GM12891 (cell line): ENCODE measurements around the gene UTP14A.

Experiments used
- DNase-seq: peaks from one replicate; pipeline ENCODE4 v3.0.0; 2011; ENCODE audit warnings: low spot score; ENCODE audit not compliant: insufficient read length
- FAIRE-seq: peaks from 2 replicates; lab custom pipeline; 2011; peaks lifted over from hg19 to GRCh38; lab: Jason Lieb, UNC
- PAX5 ChIP-seq: IDR thresholded peaks from 2 replicates; pipeline ENCODE4 v1.6.1; 2011; ENCODE audit warnings: low read length, moderate library complexity, mild to moderate bottlenecking; ENCODE audit not compliant: insufficient read depth, severe bottlenecking
- POLR2A ChIP-seq: IDR thresholded peaks from 2 replicates; pipeline ENCODE4 v1.6.1; 2011; ENCODE audit warnings: low read depth, low read length, control low read depth
- POLR2AphosphoS5 ChIP-seq: IDR thresholded peaks from 2 replicates; pipeline ENCODE4 v1.6.1; 2011; ENCODE audit warnings: low read depth, low read length, control low read depth
- POU2F2 ChIP-seq: IDR thresholded peaks from 2 replicates; pipeline ENCODE4 v1.6.1; 2011; ENCODE audit warnings: low read depth, mild to moderate bottlenecking, control low read depth, low read length, moderate library complexity
- SPI1 ChIP-seq: IDR thresholded peaks from 2 replicates; pipeline ENCODE4 v1.6.1; 2011; ENCODE audit warnings: low read depth, low read length, control low read depth
- TAF1 ChIP-seq: IDR thresholded peaks from 2 replicates; pipeline ENCODE4 v1.6.1; 2011; ENCODE audit warnings: low read depth, low read length, control low read depth

Gene UTP14A

GRCh38 chrX:129925305-129926092, 19.5 kb downstream of the UTP14A start:
- FAIRE-seq (peak; percentile 94), DNase-seq (peak; percentile 14)
- TF ChIP-seq PAX5 (no peak), POLR2A (no peak), TAF1 (no peak), POU2F2 (no peak), POLR2AphosphoS5 (no peak), SPI1 (no peak)

GRCh38 chrX:129930941-129931410, 25.0 kb downstream of the UTP14A start:
- FAIRE-seq = no peak

GRCh38 chrX:129931411-129932015, 25.5 kb downstream of the UTP14A start:
- no peak for TF ChIP-seq SPI1
- no peak for TF ChIP-seq POLR2AphosphoS5
- no peak for TF ChIP-seq PAX5
- TF ChIP-seq POU2F2 = no peak
- TF ChIP-seq TAF1 = no peak
- TF ChIP-seq POLR2A = no peak
- peak; percentile 71 for DNase-seq
- peak; percentile 95 for FAIRE-seq

More at GRCh38 chrX:129930941-129931410, 25.0 kb downstream of the UTP14A start:
- DNase-seq = no peak
- TF ChIP-seq SPI1 (no peak), POU2F2 (no peak), POLR2AphosphoS5 (no peak), POLR2A (no peak), PAX5 (no peak)

GRCh38 chrX:129932016-129932820, 26.3 kb downstream of the UTP14A start:
- DNase-seq = peak; percentile 66
- TF ChIP-seq PAX5 (no peak), POLR2AphosphoS5 (no peak), SPI1 (no peak), POLR2A (no peak), TAF1 (no peak), POU2F2 (no peak)
- no peak for FAIRE-seq

GRCh38 chrX:129932821-129933321, 26.9 kb downstream of the UTP14A start:
- DNase-seq (no peak), FAIRE-seq (no peak)
- TF ChIP-seq TAF1 = no peak
- no peak for TF ChIP-seq PAX5
- no peak for TF ChIP-seq POLR2AphosphoS5
- TF ChIP-seq POU2F2 = no peak
- TF ChIP-seq SPI1 = no peak

GRCh38 chrX:129933700-129934099, 27.7 kb downstream of the UTP14A start:
- FAIRE-seq (peak; percentile 50), DNase-seq (no peak)
- TF ChIP-seq PAX5 (no peak), POLR2A (no peak), TAF1 (no peak), SPI1 (no peak), POU2F2 (no peak), POLR2AphosphoS5 (no peak)

- FAIRE-seq (no peak), DNase-seq (no peak)
- TF ChIP-seq TAF1 = no peak
- no peak for TF ChIP-seq POU2F2
- TF ChIP-seq PAX5 = no peak
- no peak for TF ChIP-seq SPI1
- TF ChIP-seq POLR2A = no peak
- no peak for TF ChIP-seq POLR2AphosphoS5
Measured at GRCh38 chrX:129934461-129934860, 28.5 kb downstream of the UTP14A start.

- FAIRE-seq (no peak), DNase-seq (no peak)
- TF ChIP-seq POU2F2 (no peak), TAF1 (no peak), POLR2AphosphoS5 (no peak), SPI1 (no peak), POLR2A (no peak), PAX5 (no peak)
Measured at GRCh38 chrX:129934952-129935351, 29.0 kb downstream of the UTP14A start.
